Gastrocnemius medialis (tissue), 4 donors: Measurements from ENCODE around the gene WEE1. TPM values are rescaled to one million over a fixed set of nuclear protein-coding genes. Genes with fewer than 3 reads are reported as not detected.
A peak's percentile ranks its signal among the peaks of the same experiment; 100 is the strongest.

ENCODE experiments used
- ATAC-seq, 2 donors: fragments of 150-250 bp; one replicate each; pipeline ENCODE4 v1.9.1; 2016
- DNase-seq, 2 donors: peaks; one replicate each; pipeline ENCODE4 v3.0.0-alpha.2; 2019
- H3K27ac ChIP-seq, 4 donors: fragments of 200-600 bp; sonication (generic); 1 replicate in 1 of 4; 2 replicates in 3 of 4; pipeline ENCODE4 v1.5.1; 2016 to 2018; ENCODE audit warnings: mild to moderate bottlenecking in 2 of 4, moderate library complexity in 1 of 4
- H3K27me3 ChIP-seq, 3 donors: fragments of 200-600 bp; sonication (generic) in 2 of 3; 1 replicate in 1 of 3; 2 replicates in 2 of 3; pipeline versions ENCODE4 v1.5.1 to v1.6.0; 2016 to 2019; ENCODE audit warnings: mild to moderate bottlenecking in 1 of 3, moderate library complexity in 1 of 3
- H3K36me3 ChIP-seq, 2 donors: fragments of 200-600 bp; sonication (generic) in 1 of 2; one replicate each; pipeline ENCODE4 v1.5.1; 2017 to 2018
- H3K4me1 ChIP-seq, 2 donors: fragments of 200-600 bp; sonication (generic) in 1 of 2; one replicate each; pipeline ENCODE4 v1.5.1; 2016 to 2017; ENCODE audit warnings: mild to moderate bottlenecking in 2 of 2
- H3K4me3 ChIP-seq, 4 donors: fragments of 200-600 bp; sonication (generic) in 3 of 4; 1 replicate in 1 of 4; 2 replicates in 3 of 4; pipeline ENCODE4 v1.5.1; 2016 to 2019; ENCODE audit warnings: mild to moderate bottlenecking in 2 of 4
- H3K9me3 ChIP-seq, 3 donors: fragments of 200-600 bp; sonication (generic) in 2 of 3; 1 replicate in 1 of 3; 2 replicates in 2 of 3; pipeline ENCODE4 v1.5.1; 2016 to 2019
- CTCF ChIP-seq, 5 experiments: fragments of 450-650 bp in 3 of 5; fragments of 200-600 bp in 2 of 5; sonication (generic) in 2 of 5; IDR thresholded peaks in 4 of 5; conservative IDR thresholded peaks in 1 of 5; 1 replicate in 4 of 5; 2 replicates in 1 of 5; pipeline ENCODE4 v1.5.1; 2016 to 2019; ENCODE audit warnings: antibody characterized with exemption in 5 of 5, mild to moderate bottlenecking in 3 of 5, moderate library complexity in 3 of 5
- POLR2A ChIP-seq, 2 donors: fragments of 450-650 bp; IDR thresholded peaks; one replicate each; pipeline ENCODE4 v1.6.1; 2017; ENCODE audit warnings: antibody characterized with exemption in 2 of 2, mild to moderate bottlenecking in 2 of 2, moderate library complexity in 2 of 2
- in situ Hi-C, 4 donors: fragments of 200-750 bp; cut with MboI; loops; one replicate each; pipeline versions ENCODE4 v1.15.0 to v1.8.0; 2017; ENCODE audit warnings: low sequenced_read_pairs in 4 of 4
- intact Hi-C: fragments of 100-400 bp; cut with DNase I; formaldehyde crosslinking; loops from one replicate; pipeline ENCODE4 v1.15.1; 2023; ENCODE audit warnings: low total_unique reads
- total RNA-seq, 4 donors: library from RNA; depleted of rRNA; stranded (reverse); fragments of >200 nt; gene quantifications; one replicate each; pipeline versions ENCODE4 v1.1.0 to v1.2.3, GENCODE V29; 2016

WEE1 gene
- total RNA-seq, 4 donors from 2014 or later: 6.8 to 16.2 (median 10.6) TPM

DNA sequence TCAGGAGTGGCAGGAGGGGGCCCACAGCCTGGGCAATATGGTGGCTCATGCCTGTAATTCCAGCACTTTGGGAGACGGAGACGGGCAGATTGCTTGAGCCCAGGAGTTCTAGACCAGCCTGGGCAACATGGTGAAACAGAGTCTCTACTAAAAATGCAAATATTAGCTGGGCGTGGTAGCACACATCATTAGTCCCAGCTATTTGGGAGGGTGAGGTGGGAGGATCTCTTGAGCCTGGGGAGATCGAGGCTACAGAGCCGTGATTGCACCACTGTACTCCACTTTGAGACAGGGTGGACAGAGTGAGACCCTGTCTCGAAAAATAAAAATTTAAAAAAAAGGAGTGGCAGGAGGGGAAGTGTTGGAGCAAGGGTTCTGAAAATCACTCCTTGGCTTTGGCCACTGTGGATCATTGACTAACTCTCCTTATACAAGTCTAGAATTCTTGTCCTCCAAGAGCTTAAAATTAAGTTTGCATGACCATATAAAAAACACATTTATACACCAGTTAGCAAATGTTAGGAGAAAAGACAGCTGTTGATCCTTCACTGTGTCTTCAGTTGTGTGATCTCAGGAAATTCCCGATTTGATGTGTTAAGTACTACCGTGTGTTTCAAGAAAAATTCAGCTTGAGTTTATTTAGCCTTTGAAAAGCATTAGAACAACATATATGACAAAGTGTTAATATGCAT, 2.3 kb upstream of the WEE1 start:
- peaks cover 15% of the 10 kb centered on the region in 2 donors for H3K4me1 ChIP-seq
- intact Hi-C loops (loop anchor here (5.0 kb wide), 1 partner anchor 109 kb away; the partner anchor contains the start of gene ZNF143), in situ Hi-C loops (no loop called here)
- no peak for TF ChIP-seq POLR2A (IDR thresholded peaks at IDR 0.05)
- TF ChIP-seq CTCF (IDR thresholded peaks at IDR 0.05 in 4 of 5, conservative IDR thresholded peaks at IDR 0.05 in 1 of 5): no peak
- ATAC-seq (no peak), DNase-seq (no peak)
- H3K4me3 ChIP-seq: no peak overlapping the region
- no peaks in the 10 kb centered on the region for H3K9me3 ChIP-seq
- peak overlapping the region in 3 of 4 donors; percentile 13 to 97 (median 96) for H3K27ac ChIP-seq
- H3K27me3 ChIP-seq: no peaks in the 10 kb centered on the region
- H3K36me3 ChIP-seq: no peaks in the 10 kb centered on the region

GRCh38 chr11:9571763-9572115, 1.7 kb upstream of the WEE1 start:
- peaks cover 12 to 17% of the 10 kb centered on the region in 2 donors for H3K4me1 ChIP-seq
- TF ChIP-seq POLR2A (IDR thresholded peaks at IDR 0.05) (no peak), CTCF (IDR thresholded peaks at IDR 0.05 in 4 of 5, conservative IDR thresholded peaks at IDR 0.05 in 1 of 5) (no peak)
- in situ Hi-C loops: no loop called here

GRCh38 chr11:9573775-9574621, 528 bp downstream of the WEE1 start:
- ATAC-seq (peak; percentile 9 to 15), DNase-seq (peak in 1 of 2 donors; percentile 21)
- no peaks in the 10 kb centered on the region for H3K27me3 ChIP-seq
- H3K27ac ChIP-seq: peak overlapping the region; percentile 89 to 97 (median 96)
- intact Hi-C loops: loop anchor here (1.0 to 5.0 kb wide), 3 partner anchors 39 to 112 kb away; partner anchors contain the start of gene ZNF143
- no peak for TF ChIP-seq CTCF (IDR thresholded peaks at IDR 0.05 in 4 of 5, conservative IDR thresholded peaks at IDR 0.05 in 1 of 5)
- peak in 1 of 2 donors; percentile 32 for TF ChIP-seq POLR2A (IDR thresholded peaks at IDR 0.05)
- H3K4me3 ChIP-seq: peak overlapping the region; percentile 58 to 91 (median 81)
- peaks cover 0 to 9% of the 10 kb centered on the region in 2 donors for H3K36me3 ChIP-seq
- H3K9me3 ChIP-seq: no peaks in the 10 kb centered on the region
- in situ Hi-C loops: no loop called here
- peaks cover 12 to 21% of the 10 kb centered on the region in 2 donors for H3K4me1 ChIP-seq

More at GRCh38 chr11:9571763-9572115, 1.7 kb upstream of the WEE1 start:
- no peaks in the 10 kb centered on the region for H3K36me3 ChIP-seq
- no peaks in the 10 kb centered on the region for H3K9me3 ChIP-seq
- peak overlapping the region; percentile 89 to 97 (median 96) for H3K27ac ChIP-seq
- H3K4me3 ChIP-seq: peak overlapping the region in 1 of 4 donors; percentile 91
- no peak for DNase-seq
- H3K27me3 ChIP-seq: no peaks in the 10 kb centered on the region
- no peak for ATAC-seq
- intact Hi-C loops: loop anchor here (5.0 kb wide), 1 partner anchor 109 kb away; the partner anchor contains the start of gene ZNF143

DNA sequence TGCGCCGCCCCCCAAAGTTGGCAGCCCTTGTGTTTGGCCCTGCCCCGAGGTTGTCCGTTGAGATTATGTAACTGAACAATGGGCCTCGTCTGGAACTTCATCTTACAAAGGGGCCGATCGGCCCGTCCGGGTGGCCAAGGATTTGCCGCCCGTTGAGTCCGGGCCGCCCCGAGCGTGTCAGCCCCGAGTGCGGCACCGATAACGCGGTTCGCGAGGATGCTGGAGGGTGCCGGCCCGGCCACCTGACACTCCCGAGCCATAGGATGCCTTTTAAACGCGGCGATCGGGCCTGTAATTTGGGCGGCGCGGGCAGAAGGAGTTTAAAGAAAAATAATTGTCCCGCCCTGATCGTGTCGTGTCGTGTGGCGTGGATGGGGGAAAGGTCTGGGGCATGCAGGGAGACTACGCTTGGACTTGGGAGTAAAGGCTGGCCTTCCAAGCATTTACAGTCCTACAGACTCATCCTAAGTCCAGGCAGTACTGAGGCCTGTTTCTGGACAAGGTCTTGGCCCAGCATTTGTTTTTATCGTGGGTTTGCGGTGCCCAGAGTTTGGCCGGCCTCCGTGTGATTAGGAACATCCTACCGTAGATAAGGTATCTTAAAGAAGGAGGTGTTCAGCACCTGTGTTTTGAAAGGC, 1.3 kb downstream of the WEE1 start:
- intact Hi-C loops: loop anchor here (2.0 to 5.0 kb wide), 2 partner anchors 40 to 112 kb away; partner anchors contain the start of gene ZNF143
- Histone ChIP-seq H3K4me3 (peak overlapping the region; percentile 58 to 91 (median 81)), H3K4me1 (peaks cover 10 to 21% of the 10 kb centered on the region in 2 donors)

More for the DNA sequence above, 1.3 kb downstream of the WEE1 start:
- in situ Hi-C loops: no loop called here
- no peaks in the 10 kb centered on the region for H3K9me3 ChIP-seq
- peaks cover 0 to 15% of the 10 kb centered on the region in 2 donors for H3K36me3 ChIP-seq
- no peak for DNase-seq
- peak overlapping the region; percentile 89 to 97 (median 96) for H3K27ac ChIP-seq
- no peak for TF ChIP-seq POLR2A (IDR thresholded peaks at IDR 0.05)
- no peak for TF ChIP-seq CTCF (IDR thresholded peaks at IDR 0.05 in 4 of 5, conservative IDR thresholded peaks at IDR 0.05 in 1 of 5)
- ATAC-seq: no peak
- H3K27me3 ChIP-seq: no peaks in the 10 kb centered on the region
